Loucy (cell line): ENCODE measurements around the gene ATP5ME.

ENCODE experiments used
- CTCF ChIP-seq: fragments of 200-600 bp; sonication (generic); conservative IDR thresholded peaks from 2 replicates; pipeline ENCODE4 v1.5.1; 2014; ENCODE audit warnings: mild to moderate bottlenecking, antibody characterized with exemption, low read length
- EZH2phosphoT487 ChIP-seq: fragments of 200-600 bp; IDR thresholded peaks from 2 replicates; pipeline ENCODE4 v1.6.1; 2018; ENCODE audit warnings: antibody characterized with exemption, mild to moderate bottlenecking, moderate library complexity, borderline replicate concordance

GRCh38 chr4:666436-666810, 7.7 kb downstream of the ATP5ME start:
- TF ChIP-seq CTCF (no peak), EZH2phosphoT487 (no peak)
